Measurements from ENCODE around the gene HEATR3.
"Not testable (repeated sequence)": the region's sequence is repeated elsewhere in the genome, so short reads cannot be mapped to it uniquely, and the experiment has no call there.

HEATR3 gene

GRCh38 chr16:50092891-50093290 is 27.1 kb downstream of the HEATR3 start:
- no peak overlapping the region for H3K4me3 ChIP-seq (ENCODE audit: low read depth, low read length)
- no peak for DNase-seq (ENCODE audit: low read depth)

GRCh38 chr16:50093607-50094539 is 28.1 kb downstream of the HEATR3 start:
- peak; percentile 49 for DNase-seq (ENCODE audit: low read depth)
- H3K4me3 ChIP-seq (ENCODE audit: low read depth, low read length): no peak overlapping the region

- peak; percentile 7 for DNase-seq (ENCODE audit: low read depth)
- H3K4me3 ChIP-seq (ENCODE audit: low read depth, low read length): no peak overlapping the region
These were observed 31.0 kb downstream of the HEATR3 start for GRCh38 chr16:50096791-50097190.

GRCh38 chr16:50099957-50100648 is 34.3 kb downstream of the HEATR3 start:
- DNase-seq (ENCODE audit: low read depth): no peak
- no peak overlapping the region for H3K4me3 ChIP-seq (ENCODE audit: low read depth, low read length)

GRCh38 chr16:50102051-50102746 is 36.4 kb downstream of the HEATR3 start:
- DNase-seq (ENCODE audit: low read depth): peak; percentile 40
- no peak overlapping the region for H3K4me3 ChIP-seq (ENCODE audit: low read depth, low read length)

- no peak overlapping the region for H3K4me3 ChIP-seq (ENCODE audit: low read depth, low read length)
- peak; percentile 39 for DNase-seq (ENCODE audit: low read depth)
These were observed 38.0 kb downstream of the HEATR3 start for GRCh38 chr16:50103764-50104163.

- DNase-seq (ENCODE audit: low read depth): no peak
- no peak overlapping the region for H3K4me3 ChIP-seq (ENCODE audit: low read depth, low read length)
These were observed 48.8 kb downstream of the HEATR3 start for GRCh38 chr16:50114357-50115129.

GRCh38 chr16:50120711-50121110 is 54.9 kb downstream of the HEATR3 start:
- H3K4me3 ChIP-seq (ENCODE audit: low read depth, low read length): no peak overlapping the region
- DNase-seq (ENCODE audit: low read depth): no peak

- no peak overlapping the region for H3K4me3 ChIP-seq (ENCODE audit: low read depth, low read length)
- no peak for DNase-seq (ENCODE audit: low read depth)
These were observed 55.5 kb downstream of the HEATR3 start for GRCh38 chr16:50121278-50121677.

GRCh38 chr16:50121721-50122445 is 56.1 kb downstream of the HEATR3 start:
- no peak overlapping the region for H3K4me3 ChIP-seq (ENCODE audit: low read depth, low read length)
- no peak for DNase-seq (ENCODE audit: low read depth)

- no peak overlapping the region for H3K4me3 ChIP-seq (ENCODE audit: low read depth, low read length)
- no peak for DNase-seq (ENCODE audit: low read depth)
These were observed 57.6 kb downstream of the HEATR3 start for GRCh38 chr16:50123417-50123816.

- no peak overlapping the region for H3K4me3 ChIP-seq (ENCODE audit: low read depth, low read length)
- DNase-seq (ENCODE audit: low read depth): no peak
These were observed 59.0 kb downstream of the HEATR3 start for GRCh38 chr16:50124769-50125168.

- no peak overlapping the region for H3K4me3 ChIP-seq (ENCODE audit: low read depth, low read length)
- no peak for DNase-seq (ENCODE audit: low read depth)
These were observed 60.4 kb downstream of the HEATR3 start for GRCh38 chr16:50126183-50126582.

GRCh38 chr16:50132571-50132970 is 66.8 kb downstream of the HEATR3 start:
- H3K4me3 ChIP-seq (ENCODE audit: low read depth, low read length); DNase-seq (ENCODE audit: low read depth): not testable (repeated sequence)

- H3K4me3 ChIP-seq (ENCODE audit: low read depth, low read length): no peak overlapping the region
- DNase-seq (ENCODE audit: low read depth): no peak
These were observed 67.4 kb downstream of the HEATR3 start for GRCh38 chr16:50133214-50133613.

GRCh38 chr16:50136399-50136798 is 70.6 kb downstream of the HEATR3 start:
- no peak for DNase-seq (ENCODE audit: low read depth)
- no peak overlapping the region for H3K4me3 ChIP-seq (ENCODE audit: low read depth, low read length)

- no peak for DNase-seq (ENCODE audit: low read depth)
- H3K4me3 ChIP-seq (ENCODE audit: low read depth, low read length): no peak overlapping the region
These were observed 71.5 kb downstream of the HEATR3 start for GRCh38 chr16:50137268-50137667.

- no peak for DNase-seq (ENCODE audit: low read depth)
- H3K4me3 ChIP-seq (ENCODE audit: low read depth, low read length): no peak overlapping the region
These were observed 73.8 kb downstream of the HEATR3 start for GRCh38 chr16:50139580-50139979.

GRCh38 chr16:50144211-50144610 is 78.4 kb downstream of the HEATR3 start:
- no peak overlapping the region for H3K4me3 ChIP-seq (ENCODE audit: low read depth, low read length)
- no peak for DNase-seq (ENCODE audit: low read depth)
